T-helper 1 cell (primary cell): Measurements from ENCODE around the gene ZNF787.
A peak's percentile ranks its signal among the peaks of the same experiment; 100 is the strongest.
"Not testable (repeated sequence)": the region's sequence is repeated elsewhere in the genome, so short reads cannot be mapped to it uniquely, and the experiment has no call there.

Source experiments
- DNase-seq, 5 donors: peaks; one replicate each; pipeline ENCODE4 v3.0.0-alpha.2; 2012 to 2020

Gene ZNF787

DNA sequence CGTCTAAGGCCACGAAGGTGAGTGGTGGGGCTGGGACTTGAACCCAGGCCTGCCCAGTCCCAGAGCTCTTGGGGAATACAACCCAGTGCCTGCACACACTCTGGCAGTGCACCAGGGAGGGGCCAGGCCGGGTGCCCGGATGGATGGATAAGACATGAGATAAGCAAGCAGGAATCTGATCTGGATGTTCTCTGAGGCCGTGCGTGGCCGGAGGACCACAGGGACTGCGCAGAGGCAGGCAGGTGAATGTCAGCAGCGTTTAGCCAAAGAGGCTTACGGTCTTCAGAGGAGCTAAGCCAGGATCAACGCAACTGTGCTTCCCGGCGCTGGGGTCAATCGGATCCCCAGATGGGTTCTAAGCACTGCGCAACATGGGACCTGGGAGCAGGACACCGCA lies 1.5 kb downstream of the ZNF787 start:
- no peak for DNase-seq

DNA sequence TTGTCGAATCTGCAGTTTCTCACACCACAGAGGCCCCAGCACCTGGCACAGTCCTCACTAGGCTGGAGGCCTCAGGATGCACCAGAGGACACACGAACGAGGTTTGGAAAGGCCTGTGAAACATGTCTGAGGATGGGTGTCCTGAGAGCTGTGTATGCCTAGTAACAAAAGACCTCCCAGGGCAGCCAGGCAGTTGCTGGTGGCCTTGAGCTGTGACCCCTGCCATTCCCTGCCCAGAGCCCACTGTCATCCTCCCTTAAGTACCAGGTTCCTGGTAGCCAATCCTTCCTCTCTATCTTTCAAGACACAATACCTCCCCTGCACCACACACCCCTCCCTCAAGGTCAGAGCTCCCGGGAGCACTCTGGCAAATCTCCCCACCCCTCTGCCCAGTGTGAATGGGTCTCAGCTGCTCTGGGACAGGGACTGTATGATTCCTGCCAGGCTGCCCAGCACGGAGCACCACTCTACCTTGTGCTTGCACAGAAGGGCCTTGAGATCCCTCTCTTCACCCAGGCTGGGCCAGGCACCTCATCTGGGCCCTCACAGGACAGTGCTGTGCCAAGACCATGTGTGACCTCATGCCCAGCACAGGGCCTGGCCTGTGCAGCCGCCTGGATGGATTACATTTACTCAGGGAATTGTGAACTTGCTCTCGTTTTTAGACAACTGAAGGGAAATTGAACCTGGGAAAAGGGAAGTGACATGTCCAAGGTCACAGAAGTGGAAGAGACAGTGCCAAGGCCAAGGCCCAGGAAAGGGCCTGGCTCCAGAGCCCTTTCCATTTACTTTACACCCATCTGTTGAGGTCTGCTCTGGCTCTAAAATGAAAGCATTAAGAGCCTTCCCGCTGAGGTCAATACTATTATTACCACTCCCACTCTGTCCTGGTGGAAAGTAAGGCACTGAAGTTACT lies 2.2 kb downstream of the ZNF787 start:
- DNase-seq, result no peak

DNA sequence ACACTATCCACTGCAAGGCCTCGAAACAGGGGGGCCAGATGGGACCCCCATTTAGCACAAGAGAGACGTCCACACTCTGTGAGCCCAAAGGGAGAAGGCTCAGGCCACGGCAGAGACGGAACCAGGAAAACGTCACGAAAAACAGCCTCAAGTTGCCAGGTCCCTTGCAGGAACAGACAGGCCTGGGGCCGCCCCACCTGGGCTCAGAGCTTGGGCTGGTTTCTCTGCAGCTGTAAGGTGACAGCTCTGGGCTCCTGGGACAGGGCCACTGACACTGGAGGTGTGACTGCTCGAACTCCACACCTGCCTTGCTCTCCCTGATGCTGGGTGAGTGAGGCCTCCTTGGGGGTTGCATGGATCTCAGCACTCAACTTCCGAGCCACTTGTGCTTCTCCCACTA lies 3.2 kb downstream of the ZNF787 start:
- no peak for DNase-seq

DNA sequence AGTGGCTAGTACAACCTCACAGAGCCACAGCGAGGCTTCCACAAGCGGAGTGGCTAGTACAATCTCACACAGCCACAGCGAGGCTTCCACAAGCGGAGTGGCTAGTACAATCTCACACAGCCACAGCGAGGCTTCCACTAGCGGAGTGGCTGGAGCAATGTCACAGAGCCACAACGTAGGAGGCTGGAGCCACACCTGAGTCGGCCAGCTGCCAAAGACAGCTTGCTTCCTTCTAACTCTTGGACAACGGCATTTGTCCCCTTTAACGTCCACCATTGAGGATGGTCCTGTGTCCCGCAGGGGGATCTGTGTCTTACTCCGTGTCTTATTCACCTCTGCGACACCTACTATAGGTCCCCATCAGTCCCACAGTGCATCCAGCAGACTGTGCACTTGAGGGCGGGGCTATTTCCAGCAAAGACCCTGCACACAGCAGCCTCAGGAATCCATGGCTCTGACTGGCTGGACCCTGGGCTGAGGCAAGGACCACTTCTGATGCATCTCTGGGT lies 3.7 kb downstream of the ZNF787 start:
- DNase-seq, result no peak

DNA sequence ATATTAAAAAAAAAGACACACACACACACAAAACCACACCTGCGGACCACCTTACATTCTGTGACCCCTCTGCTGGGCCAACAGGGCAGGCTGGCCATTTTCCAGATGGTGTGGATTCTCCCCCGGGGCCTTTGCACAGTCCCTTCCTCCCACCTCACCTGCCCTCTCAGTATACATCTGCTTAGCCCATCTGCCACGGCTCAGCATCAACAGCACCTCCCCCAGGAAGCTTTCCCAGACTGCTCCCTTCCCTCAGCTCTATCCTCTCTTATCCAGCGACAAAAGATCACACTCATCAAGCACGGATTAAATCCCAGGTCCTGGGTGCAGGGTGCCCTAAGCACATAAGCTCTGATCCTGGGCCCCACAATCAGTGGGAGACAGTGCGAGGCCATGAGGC lies 4.5 kb downstream of the ZNF787 start:
- DNase-seq, result no peak

DNA sequence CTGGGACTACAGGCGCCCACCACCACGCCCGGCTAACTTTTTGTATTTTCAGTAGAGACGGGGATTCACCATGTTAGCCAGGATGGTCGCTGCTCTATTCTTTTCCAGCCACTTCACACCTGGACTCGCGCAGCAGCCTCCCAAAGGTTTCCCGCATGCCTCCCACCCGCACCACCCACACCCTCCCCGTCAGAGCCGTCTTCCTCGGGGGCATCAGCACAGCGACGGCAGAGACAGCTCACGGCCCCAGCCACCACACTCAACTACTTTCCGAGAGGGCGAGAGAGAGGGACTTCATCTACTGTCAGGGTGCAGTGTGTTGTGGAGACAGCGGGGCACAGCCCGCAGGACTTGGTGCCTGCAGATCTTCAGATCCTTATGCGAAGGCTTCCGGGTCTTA lies 5.6 kb downstream of the ZNF787 start:
- DNase-seq, result no peak

DNA sequence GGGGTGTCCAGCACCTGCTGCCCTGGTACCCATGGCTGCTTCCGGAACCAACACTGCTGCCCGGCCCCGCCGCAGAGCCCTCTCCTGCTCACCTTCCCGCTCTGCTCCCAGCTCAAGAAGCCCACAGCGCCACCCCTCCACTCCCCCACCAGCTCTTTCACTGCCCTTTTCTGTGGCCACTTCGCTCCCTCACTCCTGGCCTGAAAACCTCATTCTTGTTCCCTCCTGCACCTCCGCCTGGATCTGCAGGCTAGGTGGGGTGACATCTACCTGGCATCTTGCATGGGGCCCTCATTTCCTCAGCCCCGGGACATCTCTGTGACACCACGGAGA lies 6.4 kb downstream of the ZNF787 start:
- DNase-seq, result no peak

DNA sequence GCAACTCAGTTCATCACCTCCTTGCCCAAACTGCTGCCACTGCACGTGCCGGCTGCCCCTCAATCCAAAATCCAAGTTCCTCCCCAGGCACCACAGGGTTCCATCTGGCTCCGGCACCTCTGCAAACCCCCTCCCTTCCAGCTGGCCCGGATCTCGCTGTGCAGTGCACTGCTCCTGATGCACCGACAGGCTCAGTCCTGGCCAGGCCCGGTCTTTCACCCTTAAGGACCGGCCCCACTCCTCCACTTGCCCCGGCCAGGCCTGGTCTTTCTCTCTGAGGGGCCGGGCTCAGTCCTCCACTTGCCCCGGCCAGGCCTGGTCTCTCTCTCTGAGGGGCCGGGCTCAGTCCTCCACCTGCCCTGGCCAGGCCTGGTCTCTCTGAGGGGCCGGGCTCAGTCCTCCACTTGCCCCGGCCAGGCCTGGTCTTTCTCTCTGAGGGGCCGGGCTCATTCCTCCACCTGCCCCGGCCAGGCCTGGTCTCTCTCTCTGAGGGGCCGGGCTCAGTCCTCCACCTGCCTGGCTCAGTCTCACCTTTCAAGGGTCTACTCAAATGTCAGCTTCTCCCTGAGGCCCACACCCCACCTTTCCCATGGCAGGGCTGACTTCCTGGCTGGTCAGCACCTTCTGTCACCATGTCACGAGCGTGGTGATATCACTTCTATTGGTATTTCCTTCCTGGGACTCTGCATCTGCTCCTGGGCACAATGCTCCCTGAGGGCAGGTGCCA lies 6.9 kb downstream of the ZNF787 start:
- no peak for DNase-seq

DNA sequence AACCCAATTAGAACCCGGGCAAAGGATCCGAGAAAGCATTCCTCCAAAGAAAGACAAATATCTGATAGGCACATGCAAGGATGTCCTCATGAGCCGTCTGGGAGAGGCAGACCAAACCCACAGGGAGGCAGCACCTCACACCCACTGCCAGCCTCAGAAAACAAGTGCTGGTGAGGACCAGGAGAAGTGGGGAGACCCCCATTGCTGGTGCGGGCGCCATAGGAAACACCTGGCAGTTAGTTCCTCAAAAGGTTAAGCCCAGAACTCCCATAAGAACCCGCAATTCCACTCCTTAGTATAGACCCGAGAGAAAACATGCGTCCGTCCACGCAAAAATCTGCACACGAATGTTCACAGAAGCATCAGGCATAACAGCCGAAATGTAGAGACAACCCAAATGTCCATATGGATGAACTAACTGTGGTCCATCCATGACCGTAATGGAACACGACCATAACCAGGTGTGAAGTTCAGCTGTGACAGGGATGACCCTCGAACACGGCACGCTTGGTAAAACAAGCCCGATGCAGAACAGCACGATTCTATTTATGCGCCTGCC lies 7.9 kb downstream of the ZNF787 start:
- no peak for DNase-seq

DNA sequence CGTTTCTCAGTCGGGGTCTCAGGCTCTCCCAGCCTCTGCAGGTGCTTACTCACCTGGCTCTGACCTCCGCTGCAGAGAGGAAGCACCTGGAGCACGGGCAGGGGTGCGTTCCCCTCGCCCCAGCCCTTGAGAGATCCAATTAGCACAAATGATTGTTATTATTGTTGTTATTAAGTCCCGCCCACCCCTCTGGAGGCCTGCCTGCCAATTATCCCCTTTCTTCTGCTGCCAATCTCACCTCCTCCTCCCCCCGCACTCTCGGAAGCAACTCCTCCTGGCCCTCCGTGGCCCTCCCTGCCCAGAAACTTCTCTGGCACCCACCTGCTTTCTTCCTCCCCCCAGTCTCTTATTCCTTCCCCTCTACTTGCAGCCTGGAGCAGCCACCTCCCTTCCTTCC lies 8.8 kb downstream of the ZNF787 start:
- DNase-seq, result no peak

DNA sequence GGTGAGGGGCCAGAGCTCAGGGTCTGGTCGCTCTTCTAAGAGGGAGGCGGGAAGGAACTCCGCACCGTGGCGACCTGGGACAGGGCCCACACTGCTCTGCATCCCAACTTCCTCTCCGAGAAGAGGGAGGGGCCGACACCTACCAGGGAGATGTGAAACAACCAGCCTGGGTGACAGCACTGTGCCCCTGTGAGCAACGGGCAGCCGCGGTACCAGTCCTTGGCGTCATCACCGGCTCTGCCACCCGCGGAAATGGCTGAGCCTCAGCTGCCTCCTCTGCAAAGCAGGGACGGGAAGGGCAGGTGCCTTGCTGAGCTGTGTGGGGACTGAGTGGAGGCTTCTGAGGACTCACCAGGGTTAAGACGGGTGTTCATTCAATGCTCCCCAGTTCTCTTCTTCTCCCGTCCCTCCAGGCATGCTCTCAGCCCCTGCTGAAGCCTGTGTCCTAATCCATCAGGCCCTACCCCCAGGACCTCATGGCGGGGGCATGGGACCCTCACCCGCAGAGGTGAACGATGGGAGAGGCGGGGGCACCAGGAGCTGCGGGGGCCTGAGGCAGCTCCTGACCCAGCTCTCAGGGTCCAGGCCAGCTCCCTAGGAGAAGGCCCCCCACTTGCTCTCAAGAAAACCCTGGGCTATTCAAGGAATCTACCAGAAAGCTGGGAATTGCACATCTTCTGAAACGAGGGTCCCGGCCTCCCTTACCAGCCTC lies 9.3 kb downstream of the ZNF787 start:
- DNase-seq, result peak in 1 of 5 donors; percentile 62

DNA sequence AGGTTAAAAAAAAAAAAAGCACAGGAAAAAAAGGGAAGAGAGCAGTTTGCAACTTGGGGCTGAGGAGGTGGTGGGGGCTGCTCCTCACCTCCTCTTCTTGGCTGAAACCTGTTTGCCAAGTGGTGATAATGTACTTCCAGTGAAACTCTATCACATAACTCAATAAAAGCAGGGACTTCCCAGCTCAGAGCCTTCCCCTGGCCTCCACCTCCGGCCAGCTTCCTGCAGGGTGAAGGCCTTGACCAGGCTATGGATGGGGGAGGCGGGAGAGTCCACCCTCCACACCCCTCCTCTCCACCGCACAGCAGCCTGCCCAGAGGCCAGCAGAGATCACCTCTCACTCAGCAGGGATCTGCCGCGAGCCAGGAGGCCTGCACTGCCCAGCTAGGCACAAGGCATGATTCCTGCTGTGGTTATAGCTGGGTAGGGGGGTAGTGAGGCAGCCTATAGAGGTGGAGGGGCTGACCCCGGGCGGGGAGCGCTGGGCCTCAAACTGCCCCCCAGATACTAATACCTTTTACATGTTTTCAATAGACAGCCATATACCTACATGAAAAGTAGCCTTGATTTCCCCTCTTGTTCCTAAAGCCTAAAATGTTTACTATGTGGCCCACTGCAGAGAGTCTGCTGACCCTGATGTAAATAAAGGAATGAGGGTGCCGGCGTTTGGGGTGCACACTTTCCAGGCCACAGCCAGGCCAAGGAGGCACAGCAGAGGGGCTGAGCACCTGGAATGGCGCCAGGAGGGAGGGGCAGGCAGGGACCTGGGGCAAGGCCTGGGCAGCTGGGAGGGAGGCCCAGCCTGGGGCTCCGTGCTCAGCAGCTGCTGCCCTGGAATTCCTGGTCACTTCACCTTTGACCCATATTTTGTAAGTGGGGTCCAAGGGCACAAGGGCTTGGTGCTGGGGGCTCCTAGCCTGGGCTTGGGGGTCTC lies 10.3 kb downstream of the ZNF787 start:
- DNase-seq, result no peak

DNA sequence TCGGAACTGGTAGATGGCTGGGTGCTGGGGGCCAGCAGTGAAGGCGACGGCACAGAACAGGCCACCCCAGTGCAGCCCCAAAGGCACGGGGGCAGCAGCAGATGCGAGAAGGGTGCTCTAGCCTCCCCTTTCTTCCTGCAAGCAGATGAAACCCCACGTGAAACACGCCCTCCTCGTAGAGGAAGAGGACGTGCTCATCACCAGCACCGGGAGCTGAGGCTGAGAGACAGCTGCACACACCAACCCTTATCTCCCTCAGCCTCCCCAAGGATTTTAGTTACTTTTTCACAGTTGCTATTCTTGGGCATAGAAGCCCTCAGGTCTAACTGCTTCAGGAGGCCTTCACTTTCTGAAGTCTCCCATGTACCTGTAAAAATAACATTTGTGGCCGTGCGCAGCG lies 11.9 kb downstream of the ZNF787 start:
- DNase-seq, result no peak

DNA sequence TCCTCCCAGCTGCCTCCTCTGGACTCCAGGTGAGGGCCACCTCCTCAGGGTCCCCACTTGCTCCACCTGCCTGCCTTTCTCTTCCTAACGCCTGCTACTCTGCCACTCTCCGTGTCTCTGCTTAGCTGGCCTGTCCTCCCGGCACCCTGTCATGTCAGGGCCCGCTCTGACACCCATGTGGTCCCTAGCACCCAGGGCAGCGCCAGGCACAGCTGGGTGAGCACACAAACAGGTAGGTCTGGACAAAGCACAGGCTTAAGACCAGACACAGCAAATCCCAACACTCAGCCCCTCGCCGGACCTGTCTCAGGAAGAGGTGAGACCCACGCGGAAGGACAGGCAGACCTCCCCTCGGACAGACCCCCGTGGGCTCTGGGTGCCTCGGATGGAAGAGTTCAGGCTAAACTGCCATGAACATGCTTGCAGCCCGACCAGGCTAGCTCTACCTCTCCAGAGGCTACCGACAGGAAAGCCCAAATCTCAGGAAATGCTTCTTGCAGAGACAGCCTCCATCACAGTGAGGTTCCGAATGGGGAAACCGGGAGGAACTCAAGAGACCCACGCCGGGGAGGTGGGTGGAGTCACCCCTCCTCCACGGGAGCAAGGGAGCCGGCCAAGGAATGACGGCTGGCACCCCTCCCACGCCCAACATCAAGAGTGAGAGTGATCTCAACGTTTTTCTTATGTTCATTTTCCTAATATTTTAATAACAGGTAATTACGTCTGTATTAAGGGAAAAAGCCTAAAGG lies 12.5 kb downstream of the ZNF787 start:
- no peak for DNase-seq

DNA sequence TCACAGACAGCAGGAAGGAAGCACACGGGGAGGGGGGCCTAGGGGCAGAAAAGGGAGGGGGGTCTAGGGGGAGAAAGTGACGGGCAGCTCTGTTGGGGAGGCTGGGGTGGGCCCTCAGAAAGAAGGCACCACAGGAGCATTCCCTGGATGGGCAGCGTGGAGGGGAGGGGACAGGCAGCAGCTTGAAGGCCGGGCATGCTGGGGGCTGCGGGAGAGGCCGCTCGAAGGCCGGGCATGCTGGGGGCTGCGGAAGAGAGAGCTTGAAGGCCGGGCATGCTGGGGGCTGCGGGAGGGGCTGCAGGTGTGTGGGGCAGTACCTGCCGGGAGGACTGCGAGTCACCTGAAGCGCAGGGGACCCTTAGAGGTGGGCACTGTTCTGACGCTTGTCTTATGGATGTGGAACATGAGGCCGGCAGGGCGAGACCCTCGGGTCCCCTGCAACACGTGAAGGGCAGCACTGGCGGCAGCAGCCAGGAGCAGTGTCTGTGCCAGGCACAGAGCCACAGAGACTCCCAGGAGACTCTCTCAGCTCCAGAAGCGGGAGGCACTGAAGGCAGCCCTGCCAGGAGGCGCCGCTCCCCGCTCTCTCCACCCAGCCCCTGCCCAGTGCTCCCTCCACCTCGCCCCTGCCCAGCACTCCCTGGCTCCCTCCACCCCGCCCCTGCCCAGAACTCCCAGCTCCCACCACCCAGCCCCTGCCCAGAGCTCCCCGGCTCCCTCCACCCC lies 13.3 kb downstream of the ZNF787 start:
- no peak for DNase-seq

DNA sequence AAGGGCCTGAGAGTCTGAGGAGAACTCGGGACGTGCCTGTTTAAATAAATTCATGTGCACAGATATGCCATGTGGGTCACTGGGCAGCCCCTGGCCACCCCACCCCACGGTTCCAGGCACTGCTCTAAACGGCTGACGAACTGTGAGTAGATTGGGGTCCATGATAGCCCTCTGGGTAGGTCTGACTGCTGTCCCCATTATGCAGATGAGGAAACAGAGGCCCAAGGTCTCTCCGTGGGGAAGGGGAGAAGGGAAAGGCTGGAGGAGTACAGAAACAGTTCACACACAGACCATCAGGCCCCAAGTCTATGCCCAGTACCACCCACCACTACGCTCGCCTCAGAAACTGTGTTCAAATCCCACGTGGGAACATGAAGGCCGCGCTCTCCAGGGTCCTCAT lies 14.1 kb downstream of the ZNF787 start:
- DNase-seq, result no peak

DNA sequence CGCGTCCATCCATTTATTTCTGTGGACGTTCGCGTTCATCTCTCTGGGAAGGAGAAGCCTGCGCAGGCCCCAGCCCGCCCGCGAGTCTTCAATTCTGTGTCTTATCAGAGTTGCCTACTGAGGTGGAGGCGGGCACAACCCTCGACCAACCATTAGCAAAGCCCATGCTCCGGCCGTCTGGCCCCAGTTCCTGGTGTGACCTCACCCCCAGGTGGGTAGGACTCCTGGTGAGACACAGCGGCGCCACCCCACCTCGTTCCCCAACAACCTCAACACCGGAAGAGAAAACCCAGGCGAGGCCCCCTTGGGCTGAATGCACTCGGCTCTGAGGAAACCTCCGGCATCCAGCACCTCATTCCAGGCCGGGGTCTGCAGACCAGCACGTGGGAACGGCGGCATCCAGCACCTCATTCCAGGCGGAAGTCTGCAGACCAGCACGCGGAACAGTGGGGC lies 14.7 kb downstream of the ZNF787 start:
- no peak for DNase-seq

DNA sequence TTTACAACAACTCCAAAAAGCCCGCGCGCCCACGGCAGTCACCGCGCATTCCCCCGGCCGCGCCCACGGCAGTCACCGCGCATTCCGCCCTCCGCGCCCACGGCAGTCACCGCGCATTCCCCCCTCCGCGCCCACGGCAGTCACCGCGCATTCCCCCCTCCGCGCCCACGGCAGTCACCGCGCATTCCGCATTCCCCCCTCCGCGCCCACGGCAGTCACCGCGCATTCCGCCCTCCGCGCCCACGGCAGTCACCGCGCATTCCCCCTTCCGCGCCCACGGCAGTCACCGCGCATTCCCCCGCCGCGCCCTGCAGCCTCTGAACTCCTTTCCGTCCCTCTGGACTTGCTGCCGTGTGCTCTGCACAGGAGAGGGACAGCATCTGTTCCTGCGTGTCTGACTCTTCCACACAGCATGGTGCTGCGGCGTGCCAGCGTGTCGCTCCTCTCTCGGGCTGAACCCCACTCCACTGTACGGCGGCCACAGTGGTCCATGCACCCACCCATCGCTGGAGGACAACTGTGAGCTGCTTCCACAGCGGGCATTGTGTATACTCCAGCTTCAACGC lies 15.2 kb downstream of the ZNF787 start:
- DNase-seq, result not testable (repeated sequence)

DNA sequence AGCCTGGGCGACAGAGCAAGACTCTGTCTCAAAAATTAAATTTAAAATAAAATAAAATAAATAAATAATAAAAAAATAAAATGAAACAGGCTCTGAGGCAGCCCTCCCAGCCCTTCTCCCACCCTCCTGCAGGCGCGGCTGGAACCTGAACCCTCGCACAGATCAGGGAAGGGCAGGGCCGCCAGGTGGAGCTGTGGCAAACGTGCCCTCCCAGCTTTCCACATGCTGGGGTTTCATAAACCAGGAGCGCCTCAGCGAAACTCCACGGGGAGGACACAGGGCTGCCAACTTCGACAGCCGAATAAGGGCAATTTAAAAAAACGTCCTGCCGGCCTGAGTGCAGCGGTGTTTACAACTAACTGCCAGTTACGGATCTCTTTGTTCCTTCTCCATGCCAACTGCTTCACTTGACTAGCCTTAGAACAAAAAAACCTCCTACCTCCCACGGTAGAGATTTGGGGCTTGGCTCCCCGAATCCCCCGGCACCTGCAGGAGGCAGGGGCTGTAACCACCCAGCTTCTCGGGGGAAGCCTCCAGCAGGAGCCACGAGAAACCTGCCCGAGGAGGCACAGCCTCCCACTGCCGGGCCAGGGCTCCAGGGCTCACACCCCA lies 15.9 kb downstream of the ZNF787 start:
- peak in 3 of 5 donors; percentile 23 to 36 (median 33) for DNase-seq

DNA sequence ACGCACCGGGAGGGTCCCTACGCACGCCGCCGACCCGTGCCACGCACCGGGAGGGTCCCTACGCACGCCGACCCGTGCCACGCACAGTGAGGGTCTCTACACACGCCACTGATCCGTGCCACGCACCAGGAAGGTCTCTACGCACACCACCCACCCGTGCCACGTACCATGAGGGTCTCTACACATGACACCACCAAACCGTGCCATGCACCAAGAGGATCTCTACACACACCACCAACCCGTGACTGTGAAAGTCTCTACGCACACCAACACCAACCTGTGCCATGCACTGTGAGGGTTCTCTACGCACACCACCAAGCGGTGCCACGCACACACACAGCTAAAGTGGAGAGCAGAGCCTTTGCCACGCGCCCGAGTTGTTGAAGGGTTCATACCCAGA lies 16.7 kb downstream of the ZNF787 start:
- DNase-seq, result no peak
